ENCODE results near the gene F3. TPM values are rescaled to one million over a fixed set of nuclear protein-coding genes. Genes with fewer than 3 reads are reported as not detected.

F3 gene
- total RNA-seq, 1 donor from 2014 or later: 6.4 TPM

DNA sequence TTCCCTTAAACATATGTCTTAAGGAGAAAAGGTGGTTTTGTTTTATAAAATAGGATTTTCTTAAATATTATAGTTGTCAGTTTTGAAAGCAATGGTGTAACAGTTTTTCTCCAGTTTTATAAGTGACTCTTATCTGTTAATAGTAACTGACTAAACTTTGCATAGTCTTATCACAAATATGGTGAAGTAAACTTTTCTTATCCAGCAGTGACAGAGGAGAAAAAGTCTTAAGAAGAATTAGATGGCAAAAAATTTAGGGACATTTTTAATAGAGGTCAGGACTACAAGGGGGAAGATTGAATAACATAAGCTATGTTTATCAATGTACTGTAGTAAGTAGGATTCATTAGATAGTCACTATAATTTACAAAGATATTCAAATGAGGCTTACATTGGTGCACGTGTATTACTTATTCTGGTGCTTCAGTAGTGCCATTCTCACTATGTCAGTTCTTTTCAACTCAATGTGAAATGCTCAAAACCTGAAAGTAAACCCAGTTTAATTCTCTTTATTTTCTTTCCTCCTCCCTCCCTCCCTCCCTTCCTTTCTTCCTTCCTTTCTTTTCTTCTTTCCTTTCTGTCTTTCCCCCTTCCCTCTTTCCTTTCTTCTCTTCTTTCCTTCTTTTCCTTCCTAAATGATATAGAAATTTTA is 26.1 kb downstream of the F3 start:
- H3K9me3 ChIP-seq (ENCODE audit: low read depth): no peaks in the 10 kb centered on the region
- Mint-ChIP-seq H3K4me1 (no peaks in the 10 kb centered on the region), H3K27me3 (ENCODE audit: insufficient read depth, low read depth) (no peaks in the 10 kb centered on the region), H3K36me3 (peaks cover 4% of the 10 kb centered on the region), H3K27ac (no peak overlapping the region), H3K4me3 (no peak overlapping the region), H3K9me3 (no peaks in the 10 kb centered on the region)
- H2AFZ ChIP-seq (replicated peaks): no peak overlapping the region
- H3K4me2 ChIP-seq: no peak overlapping the region
- H3K4me1 ChIP-seq: no peaks in the 10 kb centered on the region
- no peaks in the 10 kb centered on the region for H3F3A ChIP-seq (ENCODE audit: low read depth)
- no peak overlapping the region for H3K9ac ChIP-seq
- H3K27ac ChIP-seq: no peak overlapping the region
- peaks cover 5% of the 10 kb centered on the region for H3K36me3 ChIP-seq
- H3K4me3 ChIP-seq: no peak overlapping the region
- no peaks in the 10 kb centered on the region for H3K79me2 ChIP-seq (ENCODE audit: low read depth)
- TF ChIP-seq EZH2 (IDR thresholded peaks at IDR 0.05): no peak
- H4K20me1 ChIP-seq (ENCODE audit: low read depth): no peaks in the 10 kb centered on the region
- DNase-seq (ENCODE audit: low spot score): no peak
- H3K27me3 ChIP-seq: no peaks in the 10 kb centered on the region

- no peak overlapping the region for H3K9ac ChIP-seq
- Mint-ChIP-seq H3K36me3 (peaks cover 9% of the 10 kb centered on the region), H3K9me3 (peaks cover 4% of the 10 kb centered on the region), H3K4me1 (no peaks in the 10 kb centered on the region), H3K27me3 (ENCODE audit: insufficient read depth, low read depth) (no peaks in the 10 kb centered on the region), H3K4me3 (no peak overlapping the region), H3K27ac (no peak overlapping the region)
- H3K36me3 ChIP-seq: peaks cover 5% of the 10 kb centered on the region
- H3K9me3 ChIP-seq (ENCODE audit: low read depth): no peaks in the 10 kb centered on the region
- DNase-seq (ENCODE audit: low spot score): peak; percentile 66
- no peaks in the 10 kb centered on the region for H3K4me1 ChIP-seq
- H3F3A ChIP-seq (ENCODE audit: low read depth): no peaks in the 10 kb centered on the region
- no peaks in the 10 kb centered on the region for H4K20me1 ChIP-seq (ENCODE audit: low read depth)
- H3K4me2 ChIP-seq: no peak overlapping the region
- no peak overlapping the region for H2AFZ ChIP-seq (replicated peaks)
- H3K27ac ChIP-seq: no peak overlapping the region
- no peaks in the 10 kb centered on the region for H3K27me3 ChIP-seq
- TF ChIP-seq EZH2phosphoT487 (IDR thresholded peaks at IDR 0.05): no peak
- TF ChIP-seq, protein P1, sequence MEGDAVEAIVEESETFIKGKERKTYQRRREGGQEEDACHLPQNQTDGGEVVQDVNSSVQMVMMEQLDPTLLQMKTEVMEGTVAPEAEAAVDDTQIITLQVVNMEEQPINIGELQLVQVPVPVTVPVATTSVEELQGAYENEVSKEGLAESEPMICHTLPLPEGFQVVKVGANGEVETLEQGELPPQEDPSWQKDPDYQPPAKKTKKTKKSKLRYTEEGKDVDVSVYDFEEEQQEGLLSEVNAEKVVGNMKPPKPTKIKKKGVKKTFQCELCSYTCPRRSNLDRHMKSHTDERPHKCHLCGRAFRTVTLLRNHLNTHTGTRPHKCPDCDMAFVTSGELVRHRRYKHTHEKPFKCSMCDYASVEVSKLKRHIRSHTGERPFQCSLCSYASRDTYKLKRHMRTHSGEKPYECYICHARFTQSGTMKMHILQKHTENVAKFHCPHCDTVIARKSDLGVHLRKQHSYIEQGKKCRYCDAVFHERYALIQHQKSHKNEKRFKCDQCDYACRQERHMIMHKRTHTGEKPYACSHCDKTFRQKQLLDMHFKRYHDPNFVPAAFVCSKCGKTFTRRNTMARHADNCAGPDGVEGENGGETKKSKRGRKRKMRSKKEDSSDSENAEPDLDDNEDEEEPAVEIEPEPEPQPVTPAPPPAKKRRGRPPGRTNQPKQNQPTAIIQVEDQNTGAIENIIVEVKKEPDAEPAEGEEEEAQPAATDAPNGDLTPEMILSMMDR (IDR thresholded peaks at IDR 0.05): peak; percentile 74
- no peak for TF ChIP-seq EZH2 (IDR thresholded peaks at IDR 0.05)
- H3K4me3 ChIP-seq: no peak overlapping the region
- H3K79me2 ChIP-seq (ENCODE audit: low read depth): no peaks in the 10 kb centered on the region
Observed at GRCh38 chr1:94514095-94514727, 27.3 kb downstream of the F3 start.

DNA sequence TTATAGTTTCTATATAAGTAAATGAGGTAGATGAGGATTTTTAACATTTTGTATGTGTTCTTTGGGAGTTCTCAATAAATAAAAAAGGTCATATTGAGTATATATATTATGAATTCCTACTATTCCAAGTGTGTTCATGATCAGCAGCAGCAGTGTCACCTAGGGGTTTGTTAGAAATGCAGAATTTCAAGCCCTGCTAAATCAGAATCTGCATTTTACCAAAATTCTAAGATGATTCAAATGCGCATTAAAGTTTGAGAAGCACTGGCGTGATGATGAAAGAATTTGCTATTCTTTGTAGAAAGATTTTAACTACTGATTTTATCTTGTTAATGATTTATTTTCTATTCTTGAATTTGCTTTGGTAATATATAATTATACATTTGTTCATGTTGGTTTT is 28.7 kb downstream of the F3 start:
- peaks cover 7% of the 10 kb centered on the region for H3K9me3 Mint-ChIP-seq

More for the DNA sequence above, 28.7 kb downstream of the F3 start:
- Histone ChIP-seq H3K36me3 (peaks cover 5% of the 10 kb centered on the region), H3K9ac (no peak overlapping the region), H3K4me3 (no peak overlapping the region), H3K27ac (no peak overlapping the region), H3F3A (ENCODE audit: low read depth) (no peaks in the 10 kb centered on the region), H4K20me1 (ENCODE audit: low read depth) (no peaks in the 10 kb centered on the region), H3K4me1 (no peaks in the 10 kb centered on the region), H3K79me2 (ENCODE audit: low read depth) (no peaks in the 10 kb centered on the region), H3K27me3 (no peaks in the 10 kb centered on the region), H2AFZ (replicated peaks) (no peak overlapping the region), H3K4me2 (no peak overlapping the region), H3K9me3 (ENCODE audit: low read depth) (no peaks in the 10 kb centered on the region)
- no peak for TF ChIP-seq EZH2 (IDR thresholded peaks at IDR 0.05)
- TF ChIP-seq, protein P1 (IDR thresholded peaks at IDR 0.05): no peak
- no peak for TF ChIP-seq EZH2phosphoT487 (IDR thresholded peaks at IDR 0.05)
- no peak overlapping the region for H3K27ac Mint-ChIP-seq
- no peaks in the 10 kb centered on the region for H3K4me1 Mint-ChIP-seq
- no peak for DNase-seq (ENCODE audit: low spot score)
- H3K27me3 Mint-ChIP-seq (ENCODE audit: insufficient read depth, low read depth): no peaks in the 10 kb centered on the region
- peaks cover 14% of the 10 kb centered on the region for H3K36me3 Mint-ChIP-seq
- no peak overlapping the region for H3K4me3 Mint-ChIP-seq

Measured in neural progenitor cell (in vitro differentiated cells).